Measurements from ENCODE around the gene DEFB112.

Gene DEFB112

GRCh38 chr6:50049829-50050228 lies at the start of gene DEFB112:
Gene DEFB112, minus strand, starts transcription at chr6:50049929. Its CDS starts 60 bp downstream, at chr6:50049869.
- no peak for DNase-seq

- no peak for DNase-seq
Observed at GRCh38 chr6:50098641-50098993, 48.9 kb upstream of the DEFB112 start.

DNA sequence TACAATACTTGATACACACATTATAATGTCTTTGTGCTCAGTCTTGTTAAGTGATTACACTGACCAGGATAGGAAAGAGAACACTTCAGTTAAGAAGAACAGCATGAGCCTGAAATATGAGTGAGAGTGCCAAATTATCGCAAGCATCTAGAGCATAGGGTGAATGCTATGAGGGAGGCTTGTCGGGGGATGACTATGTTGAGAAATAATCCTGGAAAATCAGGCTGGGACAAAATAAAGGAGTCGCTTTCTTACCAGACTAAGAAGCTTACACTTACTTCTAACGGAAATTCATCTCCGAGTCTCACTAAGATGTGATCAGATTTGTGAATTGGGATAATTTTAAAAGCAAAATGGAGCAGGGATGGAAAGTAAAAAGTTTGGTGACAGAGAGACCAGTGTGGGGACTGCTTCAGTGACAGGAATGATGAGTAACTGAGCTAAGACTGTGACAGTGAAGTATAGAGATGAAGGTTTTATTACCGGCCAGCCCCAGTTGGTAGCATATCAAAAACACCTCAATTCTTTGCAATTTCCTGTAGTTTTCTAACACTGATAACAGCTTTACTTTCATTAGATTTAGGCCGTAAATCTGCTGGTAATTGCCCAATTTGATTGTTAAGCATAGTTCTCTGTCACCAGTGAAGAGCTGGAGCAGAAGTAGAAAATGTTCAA lies 48.4 kb upstream of the DEFB112 start:
- DNase-seq = no peak

- no peak for DNase-seq
Observed at GRCh38 chr6:50096296-50096695, 46.6 kb upstream of the DEFB112 start.

GRCh38 chr6:50093938-50094272 lies 44.2 kb upstream of the DEFB112 start:
- no peak for DNase-seq

- no peak for DNase-seq
Observed at GRCh38 chr6:50093116-50093937, 43.6 kb upstream of the DEFB112 start.

DNA sequence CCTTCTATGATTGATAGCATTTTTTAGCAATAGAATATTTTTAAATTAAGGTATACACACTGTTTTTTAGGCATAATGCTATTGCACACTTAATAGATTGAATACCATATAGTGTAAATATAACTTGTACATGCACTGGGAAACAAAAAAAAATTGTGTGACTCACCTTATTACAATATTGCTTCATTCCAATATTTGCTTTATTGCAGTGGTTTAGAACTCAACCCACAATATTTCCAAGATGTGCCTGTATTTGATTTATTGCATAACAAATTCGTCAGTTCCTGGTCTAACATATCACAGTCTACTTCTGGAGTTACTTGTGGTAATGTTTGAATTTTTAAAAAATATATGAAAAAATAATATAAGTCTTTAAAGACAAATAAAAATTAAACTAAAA lies 41.9 kb upstream of the DEFB112 start:
- DNase-seq = no peak

DNA sequence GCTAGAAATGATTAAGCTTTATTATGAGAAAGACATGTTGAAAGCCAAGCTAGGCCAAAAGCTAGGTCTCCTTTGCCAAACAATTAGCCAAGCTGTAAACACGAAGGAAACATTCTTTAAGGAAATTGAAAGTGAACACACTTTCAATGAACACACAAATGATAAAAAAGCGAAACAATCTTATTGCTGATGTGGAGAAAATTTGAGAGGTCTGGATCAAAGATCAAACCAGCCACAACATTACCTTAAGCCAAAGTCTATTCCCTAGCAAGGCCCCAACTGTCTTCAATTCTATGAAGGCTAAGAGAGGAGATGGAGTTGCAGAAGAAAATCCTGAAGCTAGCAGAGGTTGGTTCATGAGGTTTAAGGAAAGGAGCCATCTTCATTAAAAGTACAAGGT lies 40.2 kb upstream of the DEFB112 start:
- no peak for DNase-seq

- no peak for DNase-seq
Observed at GRCh38 chr6:50087231-50087954, 37.7 kb upstream of the DEFB112 start.

- no peak for DNase-seq
Observed at GRCh38 chr6:50077385-50077784, 27.7 kb upstream of the DEFB112 start.

DNA sequence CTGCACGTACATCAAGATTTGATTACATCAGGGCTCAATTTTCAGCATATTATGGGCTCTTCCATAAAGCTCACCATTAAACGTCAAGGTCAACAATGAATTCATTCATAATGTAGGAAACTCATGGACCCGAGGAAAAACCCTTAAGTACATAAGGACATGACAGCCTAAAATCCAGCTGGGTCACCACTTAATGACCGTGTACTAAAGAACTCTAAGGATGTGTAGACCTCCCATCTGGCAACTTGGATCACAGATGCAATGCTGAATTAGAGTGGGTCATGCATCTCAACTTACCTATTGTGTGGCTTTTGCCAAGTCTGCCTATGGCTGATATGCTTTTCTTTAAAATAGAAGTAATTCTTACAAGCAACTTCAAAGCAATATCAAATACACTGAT lies 26.7 kb upstream of the DEFB112 start:
- no peak for DNase-seq

DNA sequence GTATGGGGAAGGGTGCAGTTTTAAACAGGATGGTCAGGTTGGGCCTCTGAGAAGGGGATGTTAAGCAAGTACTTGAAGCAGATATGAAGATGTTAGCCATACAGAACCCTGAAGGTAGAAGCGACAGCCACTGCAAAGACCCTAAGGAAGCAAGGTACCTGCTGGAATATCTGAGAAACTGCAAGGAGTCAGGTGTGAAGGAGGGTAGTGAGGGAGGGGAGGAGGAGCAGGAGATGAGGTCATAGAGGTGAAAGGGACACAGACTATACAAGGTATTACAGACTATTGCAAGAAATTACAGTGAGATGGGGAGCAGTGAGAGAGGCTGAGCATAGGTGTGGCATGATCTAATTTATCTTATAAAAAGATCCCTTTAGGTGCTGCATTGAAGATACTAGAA lies 22.2 kb upstream of the DEFB112 start:
- DNase-seq = no peak

DNA sequence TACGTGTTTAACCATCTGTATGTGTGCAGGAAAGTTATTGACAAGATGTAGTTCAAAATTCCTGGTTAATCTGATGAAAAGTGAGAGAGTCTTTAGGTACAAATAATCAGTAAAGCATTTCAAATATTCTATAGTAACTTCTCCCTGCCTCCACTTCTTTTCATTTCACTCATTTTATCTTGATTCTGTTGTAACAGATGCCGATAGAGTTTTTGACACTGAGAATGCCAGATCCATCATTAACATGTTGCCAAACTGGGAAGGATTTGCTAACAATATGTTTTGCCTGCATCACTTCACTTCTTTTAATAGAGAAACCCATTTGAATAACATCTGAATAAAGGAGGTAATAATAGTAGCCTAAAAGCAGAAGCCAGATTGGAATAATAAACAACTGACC lies 20.4 kb upstream of the DEFB112 start:
- DNase-seq = no peak

GRCh38 chr6:50062051-50062450 lies 12.3 kb upstream of the DEFB112 start:
- no peak for DNase-seq

GRCh38 chr6:50056242-50056641 lies 6.5 kb upstream of the DEFB112 start:
- no peak for DNase-seq

- DNase-seq = no peak
Observed at GRCh38 chr6:50047026-50047425, 2.7 kb downstream of the DEFB112 start.

- DNase-seq = no peak
Observed at GRCh38 chr6:50030777-50031562, 18.8 kb downstream of the DEFB112 start.

DNA sequence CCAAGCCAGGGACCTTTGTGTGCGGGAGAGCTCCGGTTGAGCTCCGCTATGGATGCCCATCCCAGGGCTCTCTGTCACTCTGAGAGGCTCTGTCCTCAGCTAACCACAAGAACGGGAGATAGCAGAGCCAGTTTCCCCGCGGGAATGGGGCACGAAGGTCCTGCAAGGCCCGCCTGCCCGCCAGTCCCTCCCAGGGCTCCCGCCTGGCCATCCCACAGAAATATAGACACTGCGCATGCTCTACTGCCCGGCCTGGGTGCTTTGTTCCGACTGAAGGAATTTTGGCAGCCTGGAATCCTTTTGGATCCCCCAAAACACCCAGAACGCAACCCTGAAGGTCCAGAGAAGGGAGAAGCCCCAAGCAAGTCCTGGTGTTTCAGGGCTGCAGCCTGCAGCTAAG lies 19.4 kb downstream of the DEFB112 start:
- DNase-seq = no peak

- DNase-seq = no peak
Observed at GRCh38 chr6:50025258-50025657, 24.5 kb downstream of the DEFB112 start.

DNA sequence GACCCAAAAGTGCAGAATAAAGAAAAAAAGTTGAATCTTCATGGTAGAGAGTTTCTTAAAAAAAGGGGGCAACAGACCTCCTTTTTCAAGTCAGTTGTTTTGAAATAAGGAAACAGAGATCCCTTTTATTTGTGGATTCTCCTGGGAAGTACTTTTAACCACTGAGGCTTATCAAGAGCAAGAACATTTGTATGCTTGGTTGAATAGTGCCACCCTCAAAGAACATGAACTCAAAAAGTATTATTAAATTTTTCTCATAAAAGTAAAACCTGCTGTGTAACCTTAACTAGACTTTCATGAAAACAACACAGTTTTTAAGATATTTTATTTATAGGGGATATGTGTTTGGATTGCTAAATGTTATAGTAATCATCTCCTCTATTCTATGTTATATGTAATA lies 27.8 kb downstream of the DEFB112 start, which contains the start of gene DEFB110:
TSS of gene DEFB110 (minus strand) at position 101 of the 400 bp plus-strand sequence. CDS start at position 42, 59 bp downstream.
- no peak for DNase-seq

GRCh38 chr6:50007819-50008218 lies 41.9 kb downstream of the DEFB112 start:
- no peak for DNase-seq

DNA sequence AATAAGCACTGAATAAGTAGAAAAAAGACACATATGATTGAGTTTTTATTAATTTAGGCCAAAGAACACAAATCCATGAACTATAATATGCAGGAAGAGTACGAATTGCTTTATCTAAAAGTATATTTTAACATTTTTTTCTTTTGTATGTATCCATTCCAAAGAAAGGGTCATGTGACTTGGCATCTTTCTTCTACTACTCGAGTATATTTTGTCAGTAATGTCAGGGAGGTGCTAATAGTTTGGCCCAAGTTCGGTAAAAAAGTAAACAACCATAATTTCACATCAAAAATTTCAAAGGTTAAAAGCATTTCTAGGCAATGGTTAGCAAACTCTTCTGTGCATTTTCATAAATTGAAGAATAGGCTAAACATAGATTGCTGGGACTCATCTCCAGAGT lies 46.6 kb downstream of the DEFB112 start:
- no peak for DNase-seq

GRCh38 chr6:49995278-49995677 lies 54.5 kb downstream of the DEFB112 start:
- no peak for DNase-seq
